GM23338 (cell line): ENCODE results near the gene RELN. TPM values are rescaled to one million over a fixed set of nuclear protein-coding genes. Genes with fewer than 3 reads are reported as not detected.

Experiments
- ATAC-seq: fragments of 200-7000 bp; cut with Tn5 transposase; 3 replicates; pipeline ENCODE4 v1.9.1; 2020
- DNase-seq: peaks from one replicate; pipeline ENCODE4 v3.0.0-alpha.2; 2015; ENCODE audit warnings: low spot score
- H2AFZ ChIP-seq: fragments of 200-600 bp; sonication (generic); 2 replicates; pipeline ENCODE4 v1.8.0; 2016; ENCODE audit warnings: antibody characterized with exemption, mild to moderate bottlenecking, moderate library complexity
- H3F3A ChIP-seq: fragments of 200-600 bp; sonication (generic); replicated peaks from 2 replicates; pipeline ENCODE4 v1.8.0; 2017; ENCODE audit warnings: antibody characterized with exemption, mixed run types, low read depth
- H3K27ac ChIP-seq: fragments of 200-600 bp; sonication (generic); 2 replicates; pipeline ENCODE4 v1.6.1; 2016; ENCODE audit warnings: low read depth
- H3K27me3 ChIP-seq: fragments of 200-600 bp; sonication (generic); 2 replicates; pipeline ENCODE4 v1.8.0; 2016; ENCODE audit warnings: mild to moderate bottlenecking, mixed run types, moderate library complexity; ENCODE audit not compliant: insufficient read depth
- H3K36me3 ChIP-seq: fragments of 200-600 bp; sonication (generic); 2 replicates; pipeline ENCODE4 v1.8.0; 2016; ENCODE audit warnings: mild to moderate bottlenecking; ENCODE audit not compliant: insufficient read depth
- H3K4me1 ChIP-seq: fragments of 200-600 bp; sonication (generic); 2 replicates; pipeline ENCODE4 v1.8.0; 2016; ENCODE audit warnings: mild to moderate bottlenecking, moderate library complexity; ENCODE audit not compliant: insufficient read depth
- H3K4me2 ChIP-seq: fragments of 200-600 bp; sonication (generic); 2 replicates; pipeline ENCODE4 v1.7.1; 2017; ENCODE audit warnings: mixed run types
- H3K4me3 ChIP-seq: fragments of 200-600 bp; sonication (generic); 2 replicates; pipeline ENCODE4 v1.6.1; 2016; ENCODE audit warnings: mixed run types
- H3K79me2 ChIP-seq: fragments of 200-600 bp; sonication (generic); replicated peaks from 2 replicates; pipeline ENCODE4 v1.8.0; 2017; ENCODE audit warnings: mild to moderate bottlenecking; ENCODE audit not compliant: insufficient read depth
- H3K9me2 ChIP-seq: fragments of 200-600 bp; sonication (generic); 2 replicates; pipeline ENCODE4 v1.8.0; 2017; ENCODE audit not compliant: insufficient read depth
- H4K20me1 ChIP-seq: fragments of 200-600 bp; sonication (generic); replicated peaks from 2 replicates; pipeline ENCODE4 v1.8.0; 2017; ENCODE audit warnings: mild to moderate bottlenecking; ENCODE audit not compliant: insufficient read depth
- H3K27ac Mint-ChIP-seq: 2 replicates; pipeline ENCODE4 v1.8.0; 2020; ENCODE audit warnings: inconsistent platforms, mild to moderate bottlenecking, moderate library complexity, mixed read lengths
- H3K27me3 Mint-ChIP-seq: 3 replicates; pipeline ENCODE4 v1.8.0; 2022; ENCODE audit warnings: low read depth, mild to moderate bottlenecking, moderate library complexity, mixed read lengths, inconsistent platforms; ENCODE audit not compliant: insufficient read depth, poor library complexity
- H3K36me3 Mint-ChIP-seq: 3 replicates; pipeline ENCODE4 v1.8.0; 2021; ENCODE audit warnings: low read depth, mild to moderate bottlenecking, inconsistent platforms, moderate library complexity, mixed read lengths
- H3K4me1 Mint-ChIP-seq: 3 replicates; pipeline ENCODE4 v1.8.0; 2020; ENCODE audit warnings: mild to moderate bottlenecking, inconsistent platforms, mixed read lengths
- H3K4me3 Mint-ChIP-seq: 3 replicates; pipeline ENCODE4 v1.8.0; 2021; ENCODE audit warnings: moderate library complexity, mild to moderate bottlenecking, inconsistent platforms, mixed read lengths
- H3K9me3 Mint-ChIP-seq: 3 replicates; pipeline ENCODE4 v1.8.0; 2020; ENCODE audit warnings: moderate library complexity, mild to moderate bottlenecking, inconsistent platforms, mixed read lengths
- CREB1 ChIP-seq: fragments of 250-450 bp; sonication (Bioruptor Pico); IDR thresholded peaks from 2 replicates; pipeline ENCODE4 v1.5.0; 2020; ENCODE audit warnings: low read depth, mild to moderate bottlenecking, moderate library complexity
- EZH2 ChIP-seq: fragments of 200-600 bp; sonication (generic); IDR thresholded peaks from one replicate; pipeline ENCODE4 v1.8.0; 2017; ENCODE audit warnings: antibody characterized with exemption, mild to moderate bottlenecking, low read depth; ENCODE audit not compliant: unreplicated experiment
- EZH2phosphoT487 ChIP-seq: fragments of 200-600 bp; sonication (generic); IDR thresholded peaks from one replicate; pipeline ENCODE4 v1.8.1; 2018; ENCODE audit warnings: antibody characterized with exemption; ENCODE audit not compliant: unreplicated experiment
- NANOG ChIP-seq: IDR thresholded peaks from 2 replicates; pipeline ENCODE4 v1.6.1; 2016; ENCODE audit warnings: antibody characterized with exemption, borderline replicate concordance
- POLR2AphosphoS5 ChIP-seq: IDR thresholded peaks from 2 replicates; pipeline ENCODE4 v1.6.1; 2016; ENCODE audit warnings: antibody characterized with exemption, low read depth
- STAT1 ChIP-seq: IDR thresholded peaks from one replicate; pipeline ENCODE4 v1.6.1; 2016; ENCODE audit warnings: antibody characterized with exemption; ENCODE audit not compliant: unreplicated experiment
- ZNF114 ChIP-seq: fragments of 250-450 bp; sonication (Bioruptor Pico); IDR thresholded peaks from 2 replicates; pipeline ENCODE4 v1.5.0; 2020; ENCODE audit warnings: mild to moderate bottlenecking, moderate library complexity
- ZNF331 ChIP-seq: fragments of 250-450 bp; sonication (Bioruptor Pico); IDR thresholded peaks from 2 replicates; pipeline ENCODE4 v1.5.0; 2020; ENCODE audit warnings: low read depth, mild to moderate bottlenecking, moderate library complexity
- polyA plus RNA-seq: library from polyadenylated mRNA; unstranded; fragments of >200 nt; fragmentation: Nextera tagmentation; extraction: Ambion mirVana; gene quantifications from 2 replicates; pipeline ENCODE4 v1.2.1, GENCODE V29; 2016
- total RNA-seq: library from RNA; depleted of rRNA; stranded (reverse); fragments of >200 nt; shearing (Covaris generic); gene quantifications from 2 replicates; pipeline ENCODE4 v1.2.3, GENCODE V29; 2014
- TF ChIP-seq, protein P1 (sequence below), 2 experiments: fragments of 200-600 bp in 1 of 2; sonication (generic) in 1 of 2; conservative IDR thresholded peaks; 2 replicates each; pipeline versions ENCODE4 v1.5.1 to v1.6.1; 2016 to 2017; ENCODE audit warnings: antibody characterized with exemption in 2 of 2, low read depth in 2 of 2, mild to moderate bottlenecking in 2 of 2, moderate library complexity in 1 of 2
- TF ChIP-seq, protein P2 (sequence below): fragments of 250-450 bp; sonication (Bioruptor Pico); IDR thresholded peaks from 2 replicates; pipeline ENCODE4 v1.5.0; 2020; ENCODE audit warnings: mild to moderate bottlenecking, moderate library complexity
- TF ChIP-seq, protein P3 (sequence below): IDR thresholded peaks from one replicate; pipeline ENCODE4 v1.6.1; 2018; ENCODE audit warnings: antibody characterized with exemption; ENCODE audit not compliant: unreplicated experiment

RELN gene
- total and polyA plus RNA-seq, 2 experiments from 2014 or later, result 0.10 to 0.76 TPM

DNA sequence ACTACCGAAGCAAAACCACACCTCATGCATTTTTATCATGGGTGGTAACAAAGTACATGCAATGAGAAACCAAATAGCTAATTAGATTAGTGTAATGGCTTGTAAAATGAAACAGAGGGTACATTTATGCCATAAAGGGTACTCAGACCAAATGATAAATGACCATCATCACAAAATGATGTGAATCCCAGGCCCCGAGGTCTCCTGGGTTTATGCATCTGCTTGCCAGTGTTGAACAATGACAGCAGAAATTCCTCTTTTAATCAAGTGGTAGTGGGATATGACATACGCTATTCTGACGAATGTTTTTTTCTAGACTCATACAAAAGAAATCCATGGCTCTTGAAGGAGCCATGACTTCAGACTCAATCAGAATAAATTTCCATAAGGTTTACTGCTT lies 293.9 kb downstream of the RELN start:
- no peak overlapping the region for H3K27ac Mint-ChIP-seq
- Histone ChIP-seq H3K4me1 (no peaks in the 10 kb centered on the region), H3K27me3 (no peaks in the 10 kb centered on the region), H3F3A (no peaks in the 10 kb centered on the region), H3K9me2 (peaks cover 8% of the 10 kb centered on the region; the same call in 1 of the 2 replicates), H3K4me3 (no peak overlapping the region), H3K4me2 (no peak overlapping the region), H4K20me1 (no peaks in the 10 kb centered on the region), H3K36me3 (no peaks in the 10 kb centered on the region), H3K27ac (no peak overlapping the region), H2AFZ (no peak overlapping the region), H3K79me2 (no peaks in the 10 kb centered on the region)
- TF ChIP-seq STAT1, result no peak
- no peak for TF ChIP-seq ZNF114 (CRISPR knock-in tag)
- no peak for TF ChIP-seq EZH2phosphoT487
- TF ChIP-seq ZNF331 (CRISPR knock-in tag), result no peak
- TF ChIP-seq NANOG, result no peak
- TF ChIP-seq EZH2, result no peak
- DNase-seq (no peak), ATAC-seq (no peak)
- H3K27me3 Mint-ChIP-seq, result no peaks in the 10 kb centered on the region
- H3K4me1 Mint-ChIP-seq, result no peaks in the 10 kb centered on the region
- H3K4me3 Mint-ChIP-seq, result no peak overlapping the region
- H3K36me3 Mint-ChIP-seq, result no peaks in the 10 kb centered on the region
- no peaks in the 10 kb centered on the region for H3K9me3 Mint-ChIP-seq

DNA sequence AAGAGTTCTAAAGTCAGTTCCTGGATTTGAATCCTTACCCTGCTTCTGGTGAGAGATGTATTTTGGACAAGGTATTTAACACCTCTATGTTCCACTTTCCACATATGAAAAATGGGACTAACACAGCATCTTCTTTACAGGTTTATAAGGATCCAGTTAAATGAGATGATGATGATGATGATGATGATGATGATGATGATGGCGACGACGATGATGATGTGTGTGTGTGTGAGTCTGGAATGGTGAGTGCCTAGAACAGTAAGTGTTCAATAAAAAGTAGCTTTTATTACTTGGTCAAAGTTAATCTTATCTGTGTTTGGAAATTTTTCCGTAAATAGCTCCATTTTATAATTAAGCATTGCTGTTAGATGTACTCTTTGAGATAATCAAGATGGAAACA lies 295.2 kb downstream of the RELN start:
- Histone ChIP-seq H3K27ac (no peak overlapping the region), H4K20me1 (no peaks in the 10 kb centered on the region), H3K79me2 (no peaks in the 10 kb centered on the region), H3K4me2 (no peak overlapping the region), H3K27me3 (no peaks in the 10 kb centered on the region), H3F3A (no peaks in the 10 kb centered on the region), H3K9me2 (peaks cover 8% of the 10 kb centered on the region; the same call in 1 of the 2 replicates), H2AFZ (no peak overlapping the region), H3K36me3 (no peaks in the 10 kb centered on the region), H3K4me1 (no peaks in the 10 kb centered on the region), H3K4me3 (no peak overlapping the region)
- ATAC-seq (no peak), DNase-seq (no peak)
- Mint-ChIP-seq H3K27me3 (no peaks in the 10 kb centered on the region), H3K36me3 (no peaks in the 10 kb centered on the region), H3K4me1 (no peaks in the 10 kb centered on the region), H3K27ac (no peak overlapping the region), H3K4me3 (no peak overlapping the region), H3K9me3 (no peaks in the 10 kb centered on the region)
- TF ChIP-seq POLR2AphosphoS5 (no peak), ZNF114 (CRISPR knock-in tag) (no peak), ZNF331 (CRISPR knock-in tag) (no peak), EZH2 (no peak), CREB1 (no peak)
- TF ChIP-seq, protein P1, sequence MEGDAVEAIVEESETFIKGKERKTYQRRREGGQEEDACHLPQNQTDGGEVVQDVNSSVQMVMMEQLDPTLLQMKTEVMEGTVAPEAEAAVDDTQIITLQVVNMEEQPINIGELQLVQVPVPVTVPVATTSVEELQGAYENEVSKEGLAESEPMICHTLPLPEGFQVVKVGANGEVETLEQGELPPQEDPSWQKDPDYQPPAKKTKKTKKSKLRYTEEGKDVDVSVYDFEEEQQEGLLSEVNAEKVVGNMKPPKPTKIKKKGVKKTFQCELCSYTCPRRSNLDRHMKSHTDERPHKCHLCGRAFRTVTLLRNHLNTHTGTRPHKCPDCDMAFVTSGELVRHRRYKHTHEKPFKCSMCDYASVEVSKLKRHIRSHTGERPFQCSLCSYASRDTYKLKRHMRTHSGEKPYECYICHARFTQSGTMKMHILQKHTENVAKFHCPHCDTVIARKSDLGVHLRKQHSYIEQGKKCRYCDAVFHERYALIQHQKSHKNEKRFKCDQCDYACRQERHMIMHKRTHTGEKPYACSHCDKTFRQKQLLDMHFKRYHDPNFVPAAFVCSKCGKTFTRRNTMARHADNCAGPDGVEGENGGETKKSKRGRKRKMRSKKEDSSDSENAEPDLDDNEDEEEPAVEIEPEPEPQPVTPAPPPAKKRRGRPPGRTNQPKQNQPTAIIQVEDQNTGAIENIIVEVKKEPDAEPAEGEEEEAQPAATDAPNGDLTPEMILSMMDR (conservative IDR thresholded peaks at IDR 0.05; ENCODE audit: low read depth in 2 of 2), result no peak
- TF ChIP-seq, protein P2, sequence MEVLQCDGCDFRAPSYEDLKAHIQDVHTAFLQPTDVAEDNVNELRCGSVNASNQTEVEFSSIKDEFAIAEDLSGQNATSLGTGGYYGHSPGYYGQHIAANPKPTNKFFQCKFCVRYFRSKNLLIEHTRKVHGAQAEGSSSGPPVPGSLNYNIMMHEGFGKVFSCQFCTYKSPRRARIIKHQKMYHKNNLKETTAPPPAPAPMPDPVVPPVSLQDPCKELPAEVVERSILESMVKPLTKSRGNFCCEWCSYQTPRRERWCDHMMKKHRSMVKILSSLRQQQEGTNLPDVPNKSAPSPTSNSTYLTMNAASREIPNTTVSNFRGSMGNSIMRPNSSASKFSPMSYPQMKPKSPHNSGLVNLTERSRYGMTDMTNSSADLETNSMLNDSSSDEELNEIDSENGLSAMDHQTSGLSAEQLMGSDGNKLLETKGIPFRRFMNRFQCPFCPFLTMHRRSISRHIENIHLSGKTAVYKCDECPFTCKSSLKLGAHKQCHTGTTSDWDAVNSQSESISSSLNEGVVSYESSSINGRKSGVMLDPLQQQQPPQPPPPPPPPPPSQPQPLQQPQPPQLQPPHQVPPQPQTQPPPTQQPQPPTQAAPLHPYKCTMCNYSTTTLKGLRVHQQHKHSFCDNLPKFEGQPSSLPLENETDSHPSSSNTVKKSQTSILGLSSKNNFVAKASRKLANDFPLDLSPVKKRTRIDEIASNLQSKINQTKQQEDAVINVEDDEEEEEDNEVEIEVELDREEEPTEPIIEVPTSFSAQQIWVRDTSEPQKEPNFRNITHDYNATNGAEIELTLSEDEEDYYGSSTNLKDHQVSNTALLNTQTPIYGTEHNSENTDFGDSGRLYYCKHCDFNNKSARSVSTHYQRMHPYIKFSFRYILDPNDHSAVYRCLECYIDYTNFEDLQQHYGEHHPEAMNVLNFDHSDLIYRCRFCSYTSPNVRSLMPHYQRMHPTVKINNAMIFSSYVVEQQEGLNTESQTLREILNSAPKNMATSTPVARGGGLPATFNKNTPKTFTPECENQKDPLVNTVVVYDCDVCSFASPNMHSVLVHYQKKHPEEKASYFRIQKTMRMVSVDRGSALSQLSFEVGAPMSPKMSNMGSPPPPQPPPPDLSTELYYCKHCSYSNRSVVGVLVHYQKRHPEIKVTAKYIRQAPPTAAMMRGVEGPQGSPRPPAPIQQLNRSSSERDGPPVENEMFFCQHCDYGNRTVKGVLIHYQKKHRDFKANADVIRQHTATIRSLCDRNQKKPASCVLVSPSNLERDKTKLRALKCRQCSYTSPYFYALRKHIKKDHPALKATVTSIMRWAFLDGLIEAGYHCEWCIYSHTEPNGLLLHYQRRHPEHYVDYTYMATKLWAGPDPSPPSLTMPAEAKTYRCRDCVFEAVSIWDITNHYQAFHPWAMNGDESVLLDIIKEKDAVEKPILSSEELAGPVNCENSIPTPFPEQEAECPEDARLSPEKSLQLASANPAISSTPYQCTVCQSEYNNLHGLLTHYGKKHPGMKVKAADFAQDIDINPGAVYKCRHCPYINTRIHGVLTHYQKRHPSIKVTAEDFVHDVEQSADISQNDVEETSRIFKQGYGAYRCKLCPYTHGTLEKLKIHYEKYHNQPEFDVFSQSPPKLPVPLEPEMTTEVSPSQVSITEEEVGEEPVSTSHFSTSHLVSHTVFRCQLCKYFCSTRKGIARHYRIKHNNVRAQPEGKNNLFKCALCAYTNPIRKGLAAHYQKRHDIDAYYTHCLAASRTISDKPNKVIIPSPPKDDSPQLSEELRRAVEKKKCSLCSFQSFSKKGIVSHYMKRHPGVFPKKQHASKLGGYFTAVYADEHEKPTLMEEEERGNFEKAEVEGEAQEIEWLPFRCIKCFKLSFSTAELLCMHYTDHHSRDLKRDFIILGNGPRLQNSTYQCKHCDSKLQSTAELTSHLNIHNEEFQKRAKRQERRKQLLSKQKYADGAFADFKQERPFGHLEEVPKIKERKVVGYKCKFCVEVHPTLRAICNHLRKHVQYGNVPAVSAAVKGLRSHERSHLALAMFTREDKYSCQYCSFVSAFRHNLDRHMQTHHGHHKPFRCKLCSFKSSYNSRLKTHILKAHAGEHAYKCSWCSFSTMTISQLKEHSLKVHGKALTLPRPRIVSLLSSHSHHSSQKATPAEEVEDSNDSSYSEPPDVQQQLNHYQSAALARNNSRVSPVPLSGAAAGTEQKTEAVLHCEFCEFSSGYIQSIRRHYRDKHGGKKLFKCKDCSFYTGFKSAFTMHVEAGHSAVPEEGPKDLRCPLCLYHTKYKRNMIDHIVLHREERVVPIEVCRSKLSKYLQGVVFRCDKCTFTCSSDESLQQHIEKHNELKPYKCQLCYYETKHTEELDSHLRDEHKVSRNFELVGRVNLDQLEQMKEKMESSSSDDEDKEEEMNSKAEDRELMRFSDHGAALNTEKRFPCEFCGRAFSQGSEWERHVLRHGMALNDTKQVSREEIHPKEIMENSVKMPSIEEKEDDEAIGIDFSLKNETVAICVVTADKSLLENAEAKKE (CRISPR knock-in tag), result no peak
- TF ChIP-seq, protein P3, sequence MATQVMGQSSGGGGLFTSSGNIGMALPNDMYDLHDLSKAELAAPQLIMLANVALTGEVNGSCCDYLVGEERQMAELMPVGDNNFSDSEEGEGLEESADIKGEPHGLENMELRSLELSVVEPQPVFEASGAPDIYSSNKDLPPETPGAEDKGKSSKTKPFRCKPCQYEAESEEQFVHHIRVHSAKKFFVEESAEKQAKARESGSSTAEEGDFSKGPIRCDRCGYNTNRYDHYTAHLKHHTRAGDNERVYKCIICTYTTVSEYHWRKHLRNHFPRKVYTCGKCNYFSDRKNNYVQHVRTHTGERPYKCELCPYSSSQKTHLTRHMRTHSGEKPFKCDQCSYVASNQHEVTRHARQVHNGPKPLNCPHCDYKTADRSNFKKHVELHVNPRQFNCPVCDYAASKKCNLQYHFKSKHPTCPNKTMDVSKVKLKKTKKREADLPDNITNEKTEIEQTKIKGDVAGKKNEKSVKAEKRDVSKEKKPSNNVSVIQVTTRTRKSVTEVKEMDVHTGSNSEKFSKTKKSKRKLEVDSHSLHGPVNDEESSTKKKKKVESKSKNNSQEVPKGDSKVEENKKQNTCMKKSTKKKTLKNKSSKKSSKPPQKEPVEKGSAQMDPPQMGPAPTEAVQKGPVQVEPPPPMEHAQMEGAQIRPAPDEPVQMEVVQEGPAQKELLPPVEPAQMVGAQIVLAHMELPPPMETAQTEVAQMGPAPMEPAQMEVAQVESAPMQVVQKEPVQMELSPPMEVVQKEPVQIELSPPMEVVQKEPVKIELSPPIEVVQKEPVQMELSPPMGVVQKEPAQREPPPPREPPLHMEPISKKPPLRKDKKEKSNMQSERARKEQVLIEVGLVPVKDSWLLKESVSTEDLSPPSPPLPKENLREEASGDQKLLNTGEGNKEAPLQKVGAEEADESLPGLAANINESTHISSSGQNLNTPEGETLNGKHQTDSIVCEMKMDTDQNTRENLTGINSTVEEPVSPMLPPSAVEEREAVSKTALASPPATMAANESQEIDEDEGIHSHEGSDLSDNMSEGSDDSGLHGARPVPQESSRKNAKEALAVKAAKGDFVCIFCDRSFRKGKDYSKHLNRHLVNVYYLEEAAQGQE, result no peak
